DMS53 treated with DMSO at 0.1 percent for 48 hours (cell line): ENCODE measurements around the gene PCBP3.
"Not testable (repeated sequence)": the region's sequence is repeated elsewhere in the genome, so short reads cannot be mapped to it uniquely, and the experiment has no call there.

Source experiments
- DNase-seq: peaks from one replicate; lab custom pipeline; 2025; ENCODE audit not compliant: unreplicated experiment; lab: John Stamatoyannopoulos, UW

Gene PCBP3

DNA sequence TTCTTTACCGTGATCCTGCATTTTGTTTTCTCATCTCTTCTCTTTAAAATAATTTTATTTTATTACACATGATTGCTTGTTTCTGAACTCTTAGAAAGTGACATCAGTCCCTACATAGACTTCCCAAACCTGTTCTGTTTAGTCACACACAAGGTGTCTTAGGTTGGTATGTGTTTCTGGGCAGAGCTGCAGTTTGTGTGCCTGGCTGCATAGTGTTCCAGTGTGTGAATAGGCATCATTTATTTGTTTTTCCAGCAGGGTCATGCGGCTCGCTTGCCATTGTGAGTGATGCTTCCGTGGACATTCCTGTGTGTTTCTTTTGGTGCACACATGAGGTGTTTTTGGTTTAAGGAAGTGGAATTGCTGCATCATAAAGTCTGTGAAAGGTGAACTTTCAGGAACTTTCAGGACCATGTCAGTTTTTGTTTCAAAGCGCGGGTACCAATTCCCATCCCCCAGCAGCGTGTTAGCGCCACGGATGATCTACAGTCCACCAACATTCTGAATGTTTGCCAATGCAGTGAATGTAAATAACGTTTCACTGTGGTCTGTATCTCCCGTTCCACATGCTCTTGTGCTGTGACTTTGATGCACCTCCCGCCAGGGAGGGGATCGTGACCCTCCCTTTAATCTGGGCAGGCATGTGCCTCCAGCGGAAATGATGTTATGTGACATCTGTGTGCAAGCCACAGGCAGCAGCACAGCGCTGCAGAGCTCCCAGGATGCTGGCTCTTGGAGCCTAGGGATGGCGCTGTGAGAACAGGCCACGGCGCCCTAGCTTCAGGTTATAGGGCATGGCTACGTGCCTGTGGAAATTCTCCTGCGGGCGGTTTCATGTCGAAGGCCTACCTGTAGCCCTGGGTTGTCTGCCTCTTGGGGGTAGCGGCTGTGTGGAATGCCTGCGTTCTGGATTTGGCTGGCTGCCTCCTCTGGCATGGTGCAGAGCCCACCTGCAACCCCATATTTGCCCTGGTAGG is 193.5 kb downstream of the PCBP3 start:
- DNase-seq, result no peak

DNA sequence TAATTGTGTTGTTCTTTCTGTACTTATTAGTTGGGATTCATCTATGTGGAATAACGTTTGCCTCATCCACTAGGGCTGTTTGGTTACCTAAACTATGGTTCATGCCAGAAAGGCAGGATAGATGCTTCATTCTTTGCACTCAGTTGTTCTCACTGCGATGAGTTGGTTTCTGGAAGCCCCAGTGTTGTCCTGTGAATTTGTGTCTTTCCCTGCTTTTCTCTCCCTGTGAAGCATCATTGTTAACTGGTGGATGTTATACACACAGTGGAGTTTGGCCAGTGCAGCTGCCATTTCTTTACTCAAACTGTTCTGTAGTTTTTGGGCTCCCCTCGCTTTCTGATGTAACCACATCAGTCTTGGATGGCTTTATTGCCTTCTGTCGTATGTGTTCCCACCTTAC is 194.4 kb downstream of the PCBP3 start:
- no peak for DNase-seq

DNA sequence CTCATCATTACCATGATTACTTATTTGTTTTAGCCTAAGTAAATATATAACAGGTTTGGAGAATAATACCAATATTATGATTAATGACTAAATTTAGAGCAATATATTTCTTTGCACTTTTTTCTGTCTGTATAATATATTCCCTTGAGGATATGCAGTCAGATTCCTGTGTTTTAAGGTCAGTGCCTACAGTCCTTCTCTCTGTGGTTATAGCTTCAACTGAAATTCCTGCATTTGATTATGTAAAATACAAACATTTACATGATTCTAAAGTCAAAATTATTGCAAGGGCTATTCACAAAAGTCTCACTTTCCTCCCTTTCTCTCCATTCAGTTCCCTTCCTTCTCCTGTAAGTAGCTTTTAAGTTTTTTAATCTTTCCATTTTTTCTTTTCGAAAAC is 195.1 kb downstream of the PCBP3 start:
- no peak for DNase-seq

DNA sequence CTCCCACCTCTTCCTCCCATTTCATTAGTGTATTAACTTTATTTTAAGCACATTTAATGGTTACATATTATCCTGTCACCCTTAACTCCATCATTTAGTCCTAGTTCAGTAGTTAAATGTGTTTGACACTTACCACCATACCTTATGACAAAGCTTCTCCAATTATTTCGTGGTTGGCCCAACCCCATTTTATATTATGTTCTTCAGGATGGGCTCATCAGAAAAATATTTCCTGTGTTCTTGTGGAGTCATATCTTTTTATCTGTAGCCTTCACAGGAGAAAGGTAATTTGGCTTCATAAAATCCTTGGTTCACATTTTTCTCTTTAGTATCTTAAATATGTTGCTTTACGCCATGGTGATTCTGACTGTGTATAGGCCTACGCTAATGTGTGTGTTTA is 195.7 kb downstream of the PCBP3 start:
- no peak for DNase-seq

DNA sequence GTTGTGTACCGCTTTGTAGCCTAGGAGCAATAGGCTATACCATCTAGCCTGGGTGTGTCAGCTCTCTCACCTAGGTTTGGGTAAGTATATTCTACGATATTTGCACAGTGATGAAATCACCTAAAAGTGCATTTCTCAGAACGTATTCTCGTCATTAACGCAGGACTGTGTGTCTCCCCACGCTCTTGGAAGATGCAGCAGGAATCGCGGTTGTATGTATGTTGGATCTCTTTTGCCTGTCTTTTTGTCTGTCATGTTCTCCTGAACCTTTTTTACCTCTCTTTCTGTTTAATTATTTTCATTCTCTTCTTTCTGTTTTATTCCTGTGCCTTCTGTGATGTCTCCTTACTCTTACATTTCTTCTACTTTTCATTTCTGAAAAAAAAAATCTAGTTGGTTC is 197.5 kb downstream of the PCBP3 start:
- no peak for DNase-seq

DNA sequence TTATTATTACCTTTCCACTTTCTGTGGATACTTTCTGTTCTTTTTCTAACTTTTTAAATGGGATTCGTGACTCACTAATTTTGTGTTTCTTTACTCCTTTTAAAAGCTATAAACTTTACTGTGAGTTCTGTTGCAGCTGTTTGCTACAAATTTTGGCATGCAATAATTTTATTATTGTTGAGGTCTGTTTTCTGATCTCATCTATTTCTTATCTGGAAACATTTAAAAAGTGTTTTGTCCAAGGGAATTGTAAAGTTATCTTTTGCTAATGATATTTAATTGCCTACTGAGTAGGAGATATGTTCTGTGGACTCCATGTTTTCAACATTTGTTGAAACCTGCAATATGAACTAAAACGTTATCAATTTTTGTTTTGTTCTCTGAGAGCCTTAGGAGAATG is 199.9 kb downstream of the PCBP3 start:
- DNase-seq, result no peak

DNA sequence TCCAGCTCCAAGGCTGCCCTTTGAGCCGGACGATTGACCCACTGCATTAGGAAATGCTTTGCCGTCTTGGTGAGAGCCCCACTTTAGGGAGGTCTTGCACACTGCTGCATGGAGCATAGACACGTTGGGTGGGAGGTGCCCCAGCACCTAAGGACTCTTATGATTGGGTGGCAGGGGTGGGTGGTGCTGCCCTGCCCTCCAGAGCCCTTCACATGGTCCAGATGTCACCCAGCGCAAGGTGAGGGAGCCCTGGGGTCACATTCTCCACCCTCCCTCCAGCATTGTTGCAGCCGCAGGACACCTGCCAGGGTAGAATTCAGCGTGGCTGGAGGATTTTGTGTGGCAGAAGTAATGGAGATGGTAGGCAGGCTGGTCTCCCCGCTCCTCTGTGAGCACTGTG is 200.7 kb downstream of the PCBP3 start:
- DNase-seq, result no peak

DNA sequence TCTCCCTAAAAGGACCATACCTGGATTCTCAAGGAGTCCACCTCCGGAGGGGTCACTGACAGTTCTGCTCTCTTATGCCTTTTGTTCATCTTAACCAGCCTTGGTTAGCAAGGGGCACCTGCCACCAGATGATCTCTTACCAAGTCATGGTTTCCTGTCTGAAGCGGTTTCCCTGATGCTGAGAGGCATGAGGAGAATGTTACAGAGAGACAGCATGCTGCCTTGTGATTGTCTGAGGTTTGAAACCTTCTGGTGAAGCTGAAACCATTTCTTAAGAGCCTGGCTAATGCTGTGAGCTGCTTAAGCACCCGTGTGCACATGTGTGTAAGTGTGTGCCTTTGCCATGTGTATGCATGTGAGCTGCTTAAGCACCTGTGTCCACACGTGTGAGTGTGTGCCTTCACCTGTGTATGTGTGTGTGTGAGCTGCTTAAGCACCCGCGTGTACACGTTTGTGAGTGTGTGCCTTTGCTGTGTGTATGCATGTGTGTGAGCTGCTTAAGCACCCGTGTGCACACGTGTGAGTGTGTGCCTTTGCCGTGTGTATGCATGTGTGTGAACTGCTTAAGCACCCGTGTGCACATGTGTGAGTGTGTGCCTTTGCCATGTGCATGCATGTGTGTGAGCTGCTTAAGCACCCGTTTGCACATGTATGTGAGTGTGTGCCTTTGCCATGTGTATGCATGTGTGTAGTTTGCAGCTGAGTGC is 201.7 kb downstream of the PCBP3 start:
- DNase-seq, result no peak

DNA sequence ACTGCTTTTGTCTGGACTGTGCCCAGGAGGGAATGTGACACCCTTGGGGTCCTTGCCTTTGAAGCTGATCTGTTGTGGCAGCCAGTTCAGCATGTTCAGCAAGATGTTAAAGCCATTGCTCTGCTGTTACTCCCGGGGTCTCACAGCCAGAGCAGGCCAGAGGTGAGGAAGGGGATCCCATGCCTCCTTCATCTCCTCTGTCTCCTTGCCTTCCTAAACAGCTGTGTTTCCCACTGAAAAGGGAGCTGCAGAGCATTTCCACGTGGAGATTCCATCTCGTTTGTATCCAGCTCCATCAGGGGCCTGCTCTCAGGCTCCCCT is 202.2 kb downstream of the PCBP3 start:
- no peak for DNase-seq

DNA sequence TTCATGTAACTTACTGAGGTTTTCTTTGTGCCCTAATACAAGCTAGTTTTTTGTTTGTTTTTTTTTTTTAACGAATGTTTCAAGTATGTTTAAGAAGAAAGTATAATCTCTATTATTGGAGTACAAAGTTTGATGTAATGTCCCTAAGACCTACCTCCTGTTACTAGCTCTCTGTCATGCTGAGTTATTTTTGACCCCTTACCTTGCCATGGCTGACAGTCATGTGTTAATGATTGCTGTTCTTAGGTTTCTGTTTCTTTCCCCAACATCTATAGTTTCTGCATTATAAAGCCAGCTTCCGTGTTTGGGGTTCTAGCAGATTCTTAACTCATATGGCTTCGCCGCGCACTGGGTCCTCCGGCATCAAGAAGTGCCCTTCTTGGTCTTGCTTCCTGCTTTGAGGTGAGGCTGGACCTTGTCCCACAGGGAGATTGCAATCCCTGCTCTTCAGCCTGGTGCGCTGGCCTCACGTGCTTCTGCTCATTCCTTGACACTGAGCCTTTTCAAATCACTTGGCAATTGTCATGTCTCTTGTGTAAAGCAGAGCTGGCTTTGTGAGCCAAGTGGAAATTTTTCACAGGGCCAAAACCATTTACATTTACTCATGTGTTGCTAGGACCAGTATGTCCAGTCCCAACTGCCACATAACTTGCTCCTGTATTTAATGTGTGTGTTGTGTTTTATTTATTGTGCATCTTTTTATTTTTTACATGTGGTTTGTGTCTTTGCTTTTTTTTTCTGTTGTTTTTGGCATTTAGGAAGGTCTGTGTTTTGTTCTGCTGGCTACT is 203.0 kb downstream of the PCBP3 start:
- no peak for DNase-seq

DNA sequence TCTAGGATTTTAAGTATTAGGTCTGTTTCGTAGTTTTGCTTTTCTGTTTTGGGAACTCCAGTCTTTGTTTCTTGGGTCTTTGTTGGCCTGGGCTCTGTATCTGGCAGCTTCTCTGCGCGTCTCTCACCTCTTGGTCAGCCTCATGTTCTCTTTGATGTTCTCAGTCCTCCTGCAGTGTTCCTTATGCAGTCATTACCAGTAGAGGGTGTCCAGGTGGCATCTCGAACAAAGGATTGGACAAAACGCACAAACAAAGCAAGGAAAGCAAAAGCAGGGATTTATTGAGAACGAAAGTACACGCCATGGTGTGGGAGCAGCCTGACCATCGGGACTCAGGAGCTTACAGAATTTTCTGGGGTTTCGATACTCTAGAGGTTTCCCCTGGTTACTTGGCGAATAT is 204.3 kb downstream of the PCBP3 start:
- DNase-seq, result no peak

DNA sequence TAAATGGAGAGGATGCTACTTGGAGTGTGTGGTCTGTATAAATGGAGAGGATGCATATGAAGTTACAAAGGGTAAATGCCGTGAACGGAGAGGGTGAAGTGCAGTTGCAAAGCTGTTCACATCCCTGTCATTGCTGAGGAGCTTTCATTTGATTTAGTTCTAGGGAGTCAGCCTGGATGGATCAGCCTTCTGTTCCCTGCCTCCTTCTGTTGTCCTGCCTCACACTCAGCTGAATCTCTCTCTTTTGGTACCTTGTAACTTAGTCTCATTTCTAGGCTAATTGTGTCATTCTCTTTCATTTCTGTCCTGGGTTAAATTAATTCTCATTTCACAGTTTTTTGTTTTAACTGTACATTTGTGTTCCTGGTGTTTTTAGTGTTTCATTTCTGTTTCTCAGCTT is 204.8 kb downstream of the PCBP3 start:
- DNase-seq, result no peak

DNA sequence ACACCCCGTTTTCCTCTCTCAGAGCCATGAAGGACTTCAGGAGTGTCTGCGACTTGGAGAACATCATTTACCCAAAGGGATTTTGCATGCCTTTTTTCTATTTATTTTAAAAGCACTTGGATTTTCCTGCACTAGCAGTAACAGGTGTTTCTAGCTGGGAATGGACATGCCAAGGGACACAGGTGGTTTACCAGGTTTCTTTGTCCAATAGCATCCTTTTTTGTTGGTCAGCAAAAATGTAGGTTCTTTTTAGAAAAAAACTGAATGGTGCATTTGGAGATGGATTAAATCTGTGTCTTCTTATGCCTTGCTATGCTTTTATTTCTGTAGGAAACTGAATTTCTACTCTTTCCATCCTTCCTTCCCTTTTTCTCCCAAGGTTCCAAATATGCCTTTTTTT is 205.3 kb downstream of the PCBP3 start:
- DNase-seq, result no peak

DNA sequence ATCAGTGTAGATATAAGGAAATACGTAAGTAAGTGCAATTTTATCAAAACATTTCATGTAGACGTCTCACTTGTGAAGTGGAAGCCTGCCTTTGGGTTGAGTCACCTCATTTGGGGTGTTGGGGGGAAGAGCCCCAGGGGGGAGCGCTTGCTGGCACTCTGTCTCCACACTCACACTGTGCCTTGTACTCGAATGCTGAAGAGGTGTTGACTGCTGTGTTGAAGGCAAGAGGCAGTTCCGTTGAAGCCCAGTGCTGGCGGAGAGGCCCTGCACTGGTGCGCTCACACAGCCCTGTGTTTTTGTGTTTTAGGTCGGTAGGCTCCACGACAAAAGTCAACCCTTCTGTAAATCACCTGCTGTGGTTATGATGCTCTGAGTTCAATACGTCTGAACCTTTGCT is 206.1 kb downstream of the PCBP3 start:
- DNase-seq, result no peak

DNA sequence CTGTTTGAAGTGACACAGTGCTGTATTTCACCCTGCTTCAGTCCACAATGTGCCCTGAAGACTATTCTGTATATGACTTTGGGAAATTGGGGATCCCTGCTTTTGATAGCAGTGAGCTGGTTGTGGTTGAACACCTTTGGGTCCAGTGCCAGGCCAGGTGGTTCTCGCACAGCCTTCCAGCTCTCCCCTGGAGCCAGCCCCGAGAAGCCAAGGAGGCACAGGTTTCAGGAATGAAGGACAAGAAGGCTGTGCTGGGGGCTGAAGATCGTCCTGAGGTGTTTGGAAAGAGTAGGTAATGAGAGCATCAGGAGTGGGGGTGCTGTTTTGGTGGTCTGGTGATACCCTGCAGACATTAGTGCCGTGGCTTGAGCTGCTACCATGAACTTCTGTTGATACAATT is 206.7 kb downstream of the PCBP3 start:
- DNase-seq, result no peak

DNA sequence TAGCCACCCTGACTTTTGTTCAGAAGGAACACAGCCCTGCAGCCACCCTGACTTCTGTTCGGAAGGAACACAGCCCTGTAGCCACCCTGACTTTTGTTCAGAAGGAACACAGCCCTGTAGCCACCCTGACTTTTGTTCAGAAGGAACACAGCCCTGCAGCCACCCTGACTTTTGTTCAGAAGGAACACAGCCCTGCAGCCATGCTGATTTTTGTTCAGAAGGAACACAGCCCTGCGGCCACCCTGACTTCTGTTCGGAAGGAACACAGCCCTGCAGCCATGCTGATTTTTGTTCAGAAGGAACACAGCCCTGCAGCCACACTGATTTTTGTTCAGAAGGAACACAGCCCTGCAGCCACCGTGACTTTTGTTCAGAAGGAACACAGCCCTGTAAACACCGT is 208.9 kb downstream of the PCBP3 start:
- DNase-seq, result not testable (repeated sequence)

DNA sequence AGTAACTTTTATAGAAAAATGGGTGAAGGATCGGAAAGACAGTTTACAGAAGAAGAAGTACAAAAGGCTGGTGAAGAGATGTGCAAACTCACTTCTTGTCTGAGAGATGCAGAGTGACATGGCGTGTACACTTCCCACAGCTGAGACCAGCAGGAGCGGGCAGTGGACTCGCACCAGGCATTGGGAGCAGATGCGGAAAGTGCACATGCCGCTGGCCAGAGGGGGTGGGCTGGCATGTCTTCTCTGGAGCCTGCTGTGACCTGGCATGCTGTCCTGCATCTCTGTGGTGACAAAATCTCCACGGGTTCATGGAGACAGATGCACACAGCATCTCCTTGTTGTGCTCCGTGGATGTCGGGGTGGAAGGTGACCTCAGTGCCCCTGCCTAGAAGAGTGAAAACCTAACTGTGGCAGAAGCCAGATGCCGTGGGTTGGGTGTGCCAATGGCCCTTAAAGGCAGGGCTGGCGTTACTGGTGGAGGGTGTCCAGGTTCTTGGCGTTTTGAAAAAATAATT is 209.4 kb downstream of the PCBP3 start:
- no peak for DNase-seq

DNA sequence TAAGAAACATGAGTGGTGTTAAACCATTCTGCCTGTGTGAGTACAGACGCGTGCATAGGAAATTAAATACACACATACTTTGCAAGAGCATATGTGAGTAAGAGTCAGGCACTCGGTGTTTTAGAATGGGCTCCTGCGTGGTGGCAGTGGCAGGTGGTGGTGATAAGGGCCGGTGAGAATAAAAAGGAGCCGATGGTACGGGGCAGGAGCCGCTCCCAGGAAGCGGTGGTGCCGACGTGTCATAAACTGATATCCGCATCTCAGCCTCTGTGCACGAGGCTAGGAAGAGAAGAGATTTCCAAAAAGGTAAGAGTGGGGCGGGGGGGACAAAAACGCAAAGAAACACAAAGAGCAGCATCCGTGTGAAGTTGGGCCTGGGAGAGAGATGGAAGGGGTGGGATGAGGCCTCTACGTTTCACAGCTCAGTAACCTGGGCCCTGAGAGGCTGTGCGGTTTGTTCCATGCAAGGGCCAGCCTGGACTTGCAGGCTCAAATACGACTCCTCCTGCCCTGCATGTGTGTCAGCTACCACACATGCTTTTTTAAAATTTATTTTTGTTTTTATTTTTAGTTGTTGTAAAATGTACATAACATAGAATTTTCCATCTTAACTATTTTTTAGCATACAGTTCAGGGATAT is 210.3 kb downstream of the PCBP3 start:
- no peak for DNase-seq

DNA sequence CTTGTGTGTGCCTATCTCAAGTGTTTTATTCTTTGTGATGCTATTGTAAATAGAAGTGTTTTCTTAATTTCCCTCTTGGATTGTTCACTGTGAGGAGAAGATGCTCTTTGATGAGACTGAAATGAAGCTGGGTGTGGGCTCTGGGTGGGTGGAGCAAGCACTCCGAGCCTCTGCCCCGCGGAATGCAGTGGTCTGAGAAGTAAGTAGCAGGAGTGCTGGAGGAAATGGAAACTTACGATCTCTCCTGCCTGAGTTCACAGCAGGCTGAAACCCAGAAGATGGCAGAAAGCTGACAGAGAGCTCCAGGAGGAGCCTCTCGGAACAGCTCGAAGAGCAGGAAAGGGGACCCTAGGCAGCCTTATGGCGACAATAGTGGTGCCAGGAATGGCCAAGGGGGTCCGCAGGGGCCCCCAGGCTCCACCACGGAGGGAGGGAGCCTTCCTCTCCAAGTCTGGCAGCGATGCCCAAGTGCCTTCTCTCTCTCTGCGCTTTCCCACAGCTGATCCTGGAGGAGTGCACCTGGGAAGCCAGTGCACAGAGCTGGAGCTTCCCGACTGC is 211.2 kb downstream of the PCBP3 start:
- no peak for DNase-seq

DNA sequence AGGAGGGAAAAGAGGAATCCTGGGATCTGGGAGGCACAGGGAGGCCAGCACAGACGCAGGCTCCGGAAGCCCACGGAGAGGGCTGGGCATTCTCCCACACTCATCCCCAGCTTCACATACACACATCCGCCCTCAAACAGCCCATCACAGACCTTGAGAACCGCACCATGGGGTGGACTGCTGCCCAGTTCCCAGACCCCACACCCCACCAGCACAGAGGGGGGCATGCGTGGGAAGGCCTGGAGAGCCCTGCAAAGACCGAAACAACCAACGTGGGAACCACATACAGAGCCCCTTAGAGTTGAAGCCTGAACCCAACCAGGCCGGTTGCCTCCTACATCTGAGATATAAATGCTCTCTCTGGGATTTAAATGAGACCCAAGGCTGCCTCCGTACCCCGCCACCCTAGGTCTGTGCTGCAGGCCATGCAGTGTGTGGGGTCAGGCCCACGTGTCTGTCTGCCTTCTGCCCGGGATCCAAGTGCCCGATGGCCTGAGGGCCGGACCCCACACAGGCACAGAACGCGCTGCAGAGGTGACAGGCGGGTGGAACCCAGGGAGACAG is 211.8 kb downstream of the PCBP3 start:
- no peak for DNase-seq
